IPS DF 19.7 (cell line): ENCODE measurements around the gene NDUFA7.
"Not testable (repeated sequence)": the region's sequence is repeated elsewhere in the genome, so short reads cannot be mapped to it uniquely, and the experiment has no call there.

ENCODE experiments used
- DNase-seq: peaks from one replicate; pipeline ENCODE4 v3.0.0-alpha.2; 2013; ENCODE audit warnings: low read depth, low spot score

NDUFA7 gene

DNA sequence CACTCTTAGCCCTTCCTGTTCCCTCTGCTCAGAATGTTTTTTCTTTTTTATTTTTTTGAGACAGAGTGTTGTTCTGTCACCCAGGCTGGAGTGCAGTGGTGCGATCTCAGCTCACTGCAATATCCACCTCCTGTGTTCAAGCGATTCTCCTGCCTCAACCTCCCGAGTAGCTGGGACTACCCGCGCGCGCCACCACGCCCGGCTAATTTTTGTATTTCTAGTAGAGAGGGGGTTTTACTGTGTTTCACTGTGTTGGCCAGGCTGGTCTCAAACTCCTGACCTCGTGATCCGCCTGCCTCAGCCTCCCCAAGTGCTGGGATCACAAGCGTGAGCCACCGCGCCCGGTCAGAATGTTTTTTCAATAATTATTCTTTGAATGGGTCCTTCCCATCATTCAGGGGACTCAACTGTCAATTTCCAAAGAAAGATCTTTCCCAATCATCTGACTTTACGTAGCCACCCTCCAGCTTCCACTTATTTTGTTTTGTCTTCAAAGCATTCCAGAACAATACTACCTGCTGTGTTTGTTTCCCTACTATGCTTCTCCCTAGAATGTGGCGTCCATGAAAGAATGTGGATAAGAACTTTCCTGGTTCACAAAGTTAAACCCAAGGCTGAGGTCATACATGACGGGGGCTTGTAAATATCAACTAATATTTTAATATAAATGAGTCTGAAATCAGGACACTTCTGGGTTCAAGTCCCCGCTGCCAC is 1.2 kb downstream of the NDUFA7 start:
- DNase-seq = no peak

DNA sequence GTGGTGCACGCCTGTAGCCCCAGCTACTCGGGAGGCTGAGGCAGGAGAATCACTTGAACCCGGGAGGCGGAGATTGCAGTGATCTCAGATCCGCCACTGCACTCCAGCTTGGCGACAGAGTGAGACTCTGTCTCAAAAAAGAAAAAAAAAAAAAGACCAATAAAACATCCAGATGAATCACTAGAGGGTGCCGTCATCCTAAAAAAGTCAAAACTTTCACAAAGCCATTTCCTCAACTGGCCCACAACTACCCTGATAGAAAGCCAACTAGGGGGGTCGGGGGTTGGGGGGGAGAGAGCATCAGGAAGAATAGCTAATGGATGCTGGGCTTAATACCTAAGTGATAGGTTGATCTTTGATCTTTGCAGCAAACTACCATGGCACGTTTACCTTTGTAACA is 2.3 kb downstream of the NDUFA7 start:
- DNase-seq = not testable (repeated sequence)

DNA sequence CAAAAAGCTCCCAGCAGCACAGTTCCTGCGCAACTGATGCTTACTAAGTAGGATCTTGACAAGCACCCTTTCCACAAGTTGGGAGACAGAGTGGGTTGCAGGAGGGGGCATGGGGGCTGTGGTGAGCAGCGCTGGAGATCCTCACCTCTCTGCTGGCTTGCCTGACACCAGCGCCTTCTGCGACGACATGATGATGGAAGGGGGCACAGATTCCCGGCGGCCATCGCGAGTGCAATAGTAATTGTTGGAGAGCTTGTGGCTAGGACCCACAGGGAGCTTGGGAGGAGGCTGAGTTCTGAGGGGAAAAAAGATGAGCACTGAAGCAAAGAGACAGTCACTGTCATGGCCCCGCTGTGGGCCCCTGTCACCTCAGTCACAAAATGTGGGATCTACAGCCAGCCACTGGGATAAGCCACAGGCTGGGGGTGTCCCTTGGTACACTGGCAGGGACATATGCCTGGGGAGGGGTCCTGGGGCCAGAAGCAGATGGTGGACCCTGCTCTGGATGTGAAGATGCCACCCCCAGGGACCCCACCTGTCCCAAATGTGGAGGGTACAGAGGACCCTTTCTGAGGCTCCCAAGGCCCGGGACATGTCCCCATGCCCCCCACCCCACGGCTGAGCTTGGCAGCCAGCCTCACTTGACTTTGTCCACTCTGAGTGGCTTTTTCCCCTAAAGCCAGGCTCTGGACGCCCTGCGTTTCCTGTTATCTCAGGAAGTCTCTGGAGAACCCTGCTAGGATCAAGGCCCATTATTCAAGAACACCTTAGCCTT is 4.6 kb downstream of the NDUFA7 start:
- DNase-seq = no peak

GRCh38 chr19:8314981-8315640 is 6.1 kb downstream of the NDUFA7 start:
- DNase-seq = not testable (repeated sequence)

GRCh38 chr19:8311461-8312260 is 9.5 kb downstream of the NDUFA7 start:
- DNase-seq = no peak

DNA sequence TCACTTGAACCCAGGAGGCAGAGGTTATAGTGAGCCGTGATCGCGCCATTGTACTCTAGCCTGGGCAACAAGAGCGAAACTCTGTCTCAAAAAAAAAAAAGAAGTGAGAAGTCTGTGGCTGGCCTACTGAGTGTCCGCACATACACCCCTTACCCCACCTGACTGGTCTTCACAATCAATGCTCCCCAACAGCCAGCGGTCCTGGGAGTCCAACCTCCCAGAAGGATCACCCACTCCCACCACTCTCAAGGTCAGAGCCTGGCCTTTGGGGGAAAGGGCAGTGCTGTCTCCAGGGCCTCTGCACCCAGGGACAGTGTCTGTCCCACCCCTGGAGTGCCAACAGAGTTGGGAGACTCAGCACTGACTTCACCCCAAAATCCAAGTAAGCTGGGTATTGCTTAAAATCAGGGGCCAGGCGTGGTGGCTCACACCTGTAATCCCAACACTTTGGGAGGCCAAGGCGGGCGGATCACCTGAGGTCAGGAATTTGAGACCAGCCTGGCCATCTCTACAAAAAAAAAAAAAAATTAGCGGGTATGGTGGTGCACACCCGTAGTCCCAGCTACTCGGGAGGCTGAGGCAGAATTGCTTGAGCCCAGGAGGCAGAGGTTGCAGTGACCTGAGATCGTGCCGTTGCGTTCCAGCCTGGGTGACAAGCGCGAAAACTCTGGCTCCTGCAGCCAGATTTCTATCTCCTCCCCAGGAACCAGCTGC is 10.7 kb downstream of the NDUFA7 start:
- DNase-seq = no peak

- DNase-seq = no peak
These were observed 12.3 kb downstream of the NDUFA7 start for GRCh38 chr19:8308891-8309291.

DNA sequence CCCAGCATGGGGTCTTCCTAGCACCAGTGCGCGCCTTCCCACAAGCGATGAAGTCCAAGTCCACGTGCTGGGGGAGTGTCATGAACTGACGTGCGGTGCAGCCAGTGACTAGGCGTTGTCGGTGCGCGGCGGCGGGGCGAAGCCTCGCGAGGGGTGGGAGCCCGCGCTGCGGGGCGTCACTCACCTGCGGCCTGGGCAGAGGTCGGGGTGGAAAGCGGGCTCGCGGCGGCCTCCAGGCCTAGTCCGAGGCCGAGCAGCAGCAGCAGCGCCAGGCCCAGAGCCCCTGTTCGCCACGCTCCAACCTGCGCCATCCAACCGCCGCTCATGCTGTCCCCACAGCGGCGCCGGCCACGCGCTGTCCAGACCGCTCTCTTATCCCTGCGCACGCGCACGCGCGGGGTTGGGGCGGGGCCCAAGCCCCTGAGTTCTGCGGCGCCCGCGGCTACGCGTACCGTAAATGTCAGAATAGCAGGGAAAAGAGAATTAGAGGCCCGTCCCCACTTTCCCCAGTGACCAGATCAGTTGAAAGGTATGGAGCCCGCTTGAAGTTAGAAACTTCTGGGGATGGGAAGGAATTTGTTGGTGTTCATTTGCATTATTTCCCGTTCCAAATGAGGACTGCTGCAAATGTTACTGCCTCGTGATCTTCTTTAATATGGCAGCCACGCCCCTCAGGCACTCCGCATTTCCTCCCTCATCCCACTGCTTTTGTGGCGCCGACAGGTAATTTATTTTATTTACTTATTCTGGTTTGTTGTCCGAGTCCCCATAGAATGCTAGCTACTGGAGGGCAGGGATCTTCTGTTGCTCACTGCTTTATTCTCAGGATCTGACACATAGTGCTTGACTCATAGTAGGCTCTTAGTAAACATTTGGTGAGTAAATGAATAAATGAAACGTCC is 13.0 kb downstream of the NDUFA7 start, which contains the start of gene CD320:
TSS of gene CD320 (minus strand) at position 394 of the 902 bp plus-strand sequence. CDS start at position 326, 68 bp downstream.
- DNase-seq = no peak

GRCh38 chr19:8307400-8307964 is 13.7 kb downstream of the NDUFA7 start:
- no peak for DNase-seq

DNA sequence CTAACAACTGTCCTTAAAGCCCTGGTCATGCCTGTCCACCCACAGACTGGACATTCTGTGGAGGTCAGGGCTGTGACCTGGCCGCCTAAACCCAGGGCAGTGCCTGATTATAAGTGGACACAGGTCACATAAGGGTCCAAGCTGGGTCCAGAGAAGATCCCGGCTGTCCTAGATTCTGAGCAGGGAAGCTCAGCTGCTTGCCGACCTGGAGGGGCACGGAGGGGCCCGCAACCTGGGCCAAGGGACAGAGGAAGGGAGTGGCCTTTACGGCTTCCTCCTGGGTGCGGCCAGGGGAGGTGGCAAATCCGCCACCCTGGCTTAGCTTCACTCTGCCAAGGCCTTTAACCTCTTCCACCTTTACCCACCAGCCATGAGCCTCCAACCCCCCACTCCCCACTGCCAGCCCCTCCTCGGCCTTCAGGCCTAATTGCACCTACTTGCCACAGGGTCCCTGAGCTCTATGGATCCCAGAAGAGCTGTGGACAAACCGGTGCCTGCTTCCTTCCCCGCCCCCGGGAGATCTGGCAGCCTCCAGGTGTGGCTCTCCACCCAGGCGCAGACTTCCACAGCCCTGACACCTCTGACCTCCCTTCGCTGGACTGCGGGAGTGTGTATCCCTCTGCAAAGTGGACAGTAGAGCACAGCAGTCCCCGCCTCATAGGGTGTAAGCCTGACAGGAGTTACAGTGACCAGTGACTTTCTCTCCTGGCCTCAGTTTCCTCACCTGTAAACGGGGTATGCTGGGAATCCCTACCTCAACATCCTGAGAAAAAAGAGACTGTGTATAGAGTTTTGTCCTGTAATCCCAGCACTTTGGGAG is 14.7 kb downstream of the NDUFA7 start:
- no peak for DNase-seq

GRCh38 chr19:8305798-8306197 is 15.4 kb downstream of the NDUFA7 start:
- no peak for DNase-seq

GRCh38 chr19:8304841-8305621 is 16.1 kb downstream of the NDUFA7 start:
- DNase-seq = no peak

GRCh38 chr19:8302734-8303133 is 18.4 kb downstream of the NDUFA7 start:
- DNase-seq = no peak

DNA sequence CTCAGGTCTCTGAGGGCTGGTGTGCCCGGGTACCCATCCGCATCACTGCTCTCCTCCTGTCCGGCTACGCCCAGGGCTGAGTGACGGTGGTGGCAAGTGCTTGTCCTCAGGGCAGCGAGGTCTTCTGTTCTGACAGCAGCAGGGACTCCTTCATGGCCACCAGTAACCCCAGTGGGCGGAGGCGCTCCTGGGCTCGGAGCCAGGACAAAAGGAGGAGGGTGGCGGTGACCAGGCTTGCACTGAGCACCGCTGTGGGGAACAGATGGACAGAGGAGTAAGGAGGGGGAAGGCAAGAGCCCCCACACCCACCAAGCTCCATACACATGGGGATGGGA is 18.9 kb downstream of the NDUFA7 start:
- DNase-seq = no peak

DNA sequence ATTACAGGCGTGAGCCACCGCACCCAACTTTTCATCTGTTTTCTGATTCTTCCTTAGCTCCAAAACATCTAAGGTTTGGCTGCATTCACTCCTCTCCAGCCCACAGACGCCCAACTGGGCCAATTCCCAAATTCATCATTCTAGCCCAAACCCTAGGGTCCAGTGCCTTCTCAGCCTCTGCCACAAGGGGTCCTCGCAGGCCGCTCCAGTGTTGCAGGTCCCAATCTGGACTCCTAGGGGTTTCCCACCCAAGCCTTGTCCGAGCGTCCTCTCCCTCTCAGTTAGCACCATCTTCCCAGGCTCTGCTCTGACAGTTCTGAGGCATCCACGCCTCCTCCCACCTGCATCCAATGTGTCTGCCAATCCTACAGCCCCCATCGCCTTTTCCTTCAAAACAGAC is 29.8 kb downstream of the NDUFA7 start:
- not testable (repeated sequence) for DNase-seq

DNA sequence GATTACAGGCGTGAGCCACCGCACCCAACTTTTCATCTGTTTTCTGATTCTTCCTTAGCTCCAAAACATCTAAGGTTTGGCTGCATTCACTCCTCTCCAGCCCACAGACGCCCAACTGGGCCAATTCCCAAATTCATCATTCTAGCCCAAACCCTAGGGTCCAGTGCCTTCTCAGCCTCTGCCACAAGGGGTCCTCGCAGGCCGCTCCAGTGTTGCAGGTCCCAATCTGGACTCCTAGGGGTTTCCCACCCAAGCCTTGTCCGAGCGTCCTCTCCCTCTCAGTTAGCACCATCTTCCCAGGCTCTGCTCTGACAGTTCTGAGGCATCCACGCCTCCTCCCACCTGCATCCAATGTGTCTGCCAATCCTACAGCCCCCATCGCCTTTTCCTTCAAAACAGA is 44.7 kb downstream of the NDUFA7 start:
- not testable (repeated sequence) for DNase-seq

- DNase-seq = no peak
These were observed 51.5 kb downstream of the NDUFA7 start for GRCh38 chr19:8269724-8270123.

GRCh38 chr19:8265872-8266271 is 55.3 kb downstream of the NDUFA7 start:
- DNase-seq = no peak
